ENCODE data around the gene PAGR1. TPM values are rescaled to one million over a fixed set of nuclear protein-coding genes. Genes with fewer than 3 reads are reported as not detected.

The PAGR1 gene
- total RNA-seq, 1 donor: 23.4 TPM

- no peak for TF ChIP-seq CTCF (IDR thresholded peaks at IDR 0.05; ENCODE audit: insufficient read depth, low read length)
- DNase-seq (ENCODE audit: low read depth): no peak
- no peak overlapping the region for H3K4me3 ChIP-seq (ENCODE audit: low read depth, low read length)
Measured at GRCh38 chr16:29850998-29851397, 35.0 kb downstream of the PAGR1 start.

- no peak overlapping the region for H3K4me3 ChIP-seq (ENCODE audit: low read depth, low read length)
- peak; percentile 43 for DNase-seq (ENCODE audit: low read depth)
- no peak for TF ChIP-seq CTCF (IDR thresholded peaks at IDR 0.05; ENCODE audit: insufficient read depth, low read length)
Measured at GRCh38 chr16:29852654-29853053, 36.7 kb downstream of the PAGR1 start.

- DNase-seq (ENCODE audit: low read depth): no peak
- no peak overlapping the region for H3K4me3 ChIP-seq (ENCODE audit: low read depth, low read length)
- TF ChIP-seq CTCF (IDR thresholded peaks at IDR 0.05; ENCODE audit: insufficient read depth, low read length): no peak
Measured at GRCh38 chr16:29854520-29855100, 38.7 kb downstream of the PAGR1 start.

- no peak for TF ChIP-seq CTCF (IDR thresholded peaks at IDR 0.05; ENCODE audit: insufficient read depth, low read length)
- peak; percentile 73 for DNase-seq (ENCODE audit: low read depth)
- no peak overlapping the region for H3K4me3 ChIP-seq (ENCODE audit: low read depth, low read length)
Measured at GRCh38 chr16:29857133-29857760, 41.3 kb downstream of the PAGR1 start.

- H3K4me3 ChIP-seq (ENCODE audit: low read depth, low read length): no peak overlapping the region
- DNase-seq (ENCODE audit: low read depth): no peak
- TF ChIP-seq CTCF (IDR thresholded peaks at IDR 0.05; ENCODE audit: insufficient read depth, low read length): no peak
Measured at GRCh38 chr16:29858149-29858849, 42.3 kb downstream of the PAGR1 start.

- TF ChIP-seq CTCF (IDR thresholded peaks at IDR 0.05; ENCODE audit: insufficient read depth, low read length): no peak
- H3K4me3 ChIP-seq (ENCODE audit: low read depth, low read length): no peak overlapping the region
- DNase-seq (ENCODE audit: low read depth): no peak
Measured at GRCh38 chr16:29858974-29859373, 43.0 kb downstream of the PAGR1 start.

Measured in fibroblast of the aortic adventitia (primary cell).